HepG2 (cell line): ENCODE results near the gene PYGO2. TPM values are rescaled to one million over a fixed set of nuclear protein-coding genes. Genes with fewer than 3 reads are reported as not detected.

Experiments
- BRCA1 ChIP-seq: sonication (generic); formaldehyde crosslinking; IDR thresholded peaks from 2 replicates; pipeline ENCODE4 v1.4.0; 2020; ENCODE audit warnings: missing genetic modification reagents
- CBFB ChIP-seq: sonication (generic); formaldehyde crosslinking; IDR thresholded peaks from 2 replicates; pipeline ENCODE4 v1.4.0; 2020; ENCODE audit warnings: missing genetic modification reagents
- CENPBD1 ChIP-seq: sonication (generic); formaldehyde crosslinking; IDR thresholded peaks from 2 replicates; pipeline ENCODE4 v1.8.0; 2022; ENCODE audit warnings: missing genetic modification reagents, low read depth, mild to moderate bottlenecking, borderline replicate concordance
- EP300 ChIP-seq, 3 experiments: sonication (generic) in 1 of 3; formaldehyde crosslinking in 1 of 3; IDR thresholded peaks; 2 replicates each; pipeline versions ENCODE4 v1.5.1 to v1.6.1; 2011 to 2020; ENCODE audit warnings: low read depth in 2 of 3, low read length in 2 of 3, borderline replicate concordance in 1 of 3, improper control_type of control experiment in 1 of 3, mild to moderate bottlenecking in 1 of 3, missing genetic modification reagents in 1 of 3, moderate library complexity in 1 of 3
- GZF1 ChIP-seq: sonication (generic); formaldehyde crosslinking; IDR thresholded peaks from 2 replicates; pipeline ENCODE4 v1.5.1; 2020; ENCODE audit warnings: mild to moderate bottlenecking, missing genetic modification reagents
- HES4 ChIP-seq: sonication (generic); formaldehyde crosslinking; IDR thresholded peaks from 2 replicates; pipeline ENCODE4 v1.9.0; 2021; ENCODE audit warnings: mild to moderate bottlenecking, missing genetic modification reagents, borderline replicate concordance
- MAFG ChIP-seq: sonication (generic); formaldehyde crosslinking; IDR thresholded peaks from 2 replicates; pipeline ENCODE4 v1.5.1; 2020; ENCODE audit warnings: mild to moderate bottlenecking, missing genetic modification reagents
- MLLT10 ChIP-seq: sonication (generic); formaldehyde crosslinking; IDR thresholded peaks from 2 replicates; pipeline ENCODE4 v1.4.0; 2020; ENCODE audit warnings: missing genetic modification reagents
- PITX1 ChIP-seq: sonication (generic); formaldehyde crosslinking; IDR thresholded peaks from 2 replicates; pipeline ENCODE4 v1.5.1; 2020; ENCODE audit warnings: mild to moderate bottlenecking, missing genetic modification reagents
- RBM39 ChIP-seq: fragments of 200-400 bp; formaldehyde crosslinking; IDR thresholded peaks from one replicate; pipeline ENCODE4 v1.6.1; 2018; ENCODE audit warnings: antibody characterized with exemption, mild to moderate bottlenecking, low read depth, low read length; ENCODE audit not compliant: poor library complexity, severe bottlenecking
- SALL1 ChIP-seq: sonication (generic); formaldehyde crosslinking; IDR thresholded peaks from 2 replicates; pipeline ENCODE4 v1.8.0; 2022; ENCODE audit warnings: mild to moderate bottlenecking, missing genetic modification reagents
- ZBTB14 ChIP-seq: sonication (generic); formaldehyde crosslinking; IDR thresholded peaks from 2 replicates; pipeline ENCODE4 v1.4.0; 2020; ENCODE audit warnings: missing genetic modification reagents
- ZFP36 ChIP-seq: fragments of 150-350 bp; IDR thresholded peaks from 2 replicates; pipeline ENCODE4 v1.6.1; 2018; ENCODE audit warnings: borderline replicate concordance, low read length, low read depth; ENCODE audit not compliant: partially characterized antibody
- ZFX ChIP-seq: sonication (generic); formaldehyde crosslinking; IDR thresholded peaks from 2 replicates; pipeline ENCODE4 v1.4.0; 2020; ENCODE audit warnings: mild to moderate bottlenecking, low read depth, missing genetic modification reagents, moderate library complexity
- ZIK1 ChIP-seq: sonication (generic); formaldehyde crosslinking; IDR thresholded peaks from 2 replicates; pipeline ENCODE4 v1.5.0; 2020; ENCODE audit warnings: mild to moderate bottlenecking, low read depth, missing genetic modification reagents, borderline replicate concordance
- ZNF207 ChIP-seq: fragments of 450-650 bp; IDR thresholded peaks from 2 replicates; pipeline ENCODE4 v1.6.1; 2016; ENCODE audit warnings: antibody characterized with exemption, borderline replicate concordance
- ZNF230 ChIP-seq: sonication (generic); formaldehyde crosslinking; IDR thresholded peaks from 2 replicates; pipeline ENCODE4 v1.4.0; 2020; ENCODE audit warnings: mild to moderate bottlenecking, missing genetic modification reagents
- ZNF274 ChIP-seq: sonication (generic); formaldehyde crosslinking; IDR thresholded peaks from 2 replicates; pipeline ENCODE4 v1.5.1; 2020; ENCODE audit warnings: mild to moderate bottlenecking, missing genetic modification reagents
- ZNF280B ChIP-seq: sonication (generic); formaldehyde crosslinking; IDR thresholded peaks from 2 replicates; pipeline ENCODE4 v1.5.0; 2020; ENCODE audit warnings: missing genetic modification reagents, mild to moderate bottlenecking, borderline replicate concordance
- ZNF281 ChIP-seq: sonication (generic); formaldehyde crosslinking; IDR thresholded peaks from 2 replicates; pipeline ENCODE4 v1.4.0; 2020; ENCODE audit warnings: missing genetic modification reagents, borderline replicate concordance
- ZNF510 ChIP-seq: sonication (generic); formaldehyde crosslinking; IDR thresholded peaks from 2 replicates; pipeline ENCODE4 v1.4.0; 2020; ENCODE audit warnings: low read depth, mild to moderate bottlenecking, missing genetic modification reagents
- ZNF556 ChIP-seq: sonication (generic); formaldehyde crosslinking; IDR thresholded peaks from 2 replicates; pipeline ENCODE4 v1.4.0; 2020; ENCODE audit warnings: mild to moderate bottlenecking, missing genetic modification reagents, borderline replicate concordance
- ZNF576 ChIP-seq: sonication (generic); formaldehyde crosslinking; IDR thresholded peaks from 2 replicates; pipeline ENCODE4 v1.4.0; 2020; ENCODE audit warnings: mild to moderate bottlenecking, missing genetic modification reagents
- polyA plus RNA-seq, 8 experiments: library from polyadenylated mRNA; depleted of rRNA in 3 of 8; stranded (reverse) in 7 of 8; unstranded in 1 of 8; fragments of >200 nt; fragmentation: Illumina TruSeq in 4 of 8; extraction: Trizol in 4 of 8; gene quantifications; 2 replicates each; pipeline versions ENCODE4 v1.2.1 to v1.2.3, GENCODE V29; 2011 to 2016; ENCODE audit warnings: low read depth in 4 of 8, missing spikeins in 1 of 8, mixed read lengths in 1 of 8; ENCODE audit not compliant: insufficient read depth in 1 of 8
- total RNA-seq, 5 experiments: library from RNA; depleted of rRNA; stranded (reverse); fragments of >200 nt; fragmentation: Illumina TruSeq; extraction: Trizol; gene quantifications; 2 replicates each; pipeline ENCODE4 v1.2.3, GENCODE V29; 2016; ENCODE audit warnings: low read depth in 1 of 5

Gene PYGO2
- total and polyA plus RNA-seq, 2 of the 13 experiments (the other 11 are each of a cell fraction or from before 2014, with no cell fraction given), result 20.3 to 21.8 TPM

GRCh38 chr1:154982897-154983648, 21.5 kb upstream of the PYGO2 start, which contains the start of gene FLAD1 (continued):
- TF ChIP-seq ZNF576 (CRISPR knock-in tag), result no peak
- TF ChIP-seq ZNF230 (CRISPR knock-in tag), result no peak
- TF ChIP-seq CENPBD1 (CRISPR knock-in tag), result no peak
- TF ChIP-seq SALL1, result peak; percentile 66; the same call in 1 of the 2 replicates
- TF ChIP-seq ZNF510 (CRISPR knock-in tag), result no peak
- TF ChIP-seq EP300 (IDR thresholded peaks at IDR 0.05; ENCODE audit: low read depth in 2 of 2, low read length in 2 of 2), result no peak
- TF ChIP-seq EP300 (CRISPR knock-in tag; IDR thresholded peaks at IDR 0.05; ENCODE audit: borderline replicate concordance), result no peak
- TF ChIP-seq CBFB (CRISPR knock-in tag), result no peak
- no peak for TF ChIP-seq HES4 (CRISPR knock-in tag)
- no peak for TF ChIP-seq ZIK1
- TF ChIP-seq ZNF207, result no peak
- TF ChIP-seq GZF1, result peak; percentile 57
- TF ChIP-seq ZNF274 (CRISPR knock-in tag), result no peak
- TF ChIP-seq ZNF556 (CRISPR knock-in tag), result no peak; the same call in 1 of the 2 replicates
- peak; percentile 44; the same call in 1 of the 2 replicates for TF ChIP-seq PITX1 (CRISPR knock-in tag)
- no peak for TF ChIP-seq ZNF280B (CRISPR knock-in tag)
- TF ChIP-seq ZFP36, result no peak
- TF ChIP-seq ZNF281 (CRISPR knock-in tag), result no peak
- TF ChIP-seq RBM39, result no peak
- no peak for TF ChIP-seq ZBTB14 (CRISPR knock-in tag)
- no peak for TF ChIP-seq BRCA1 (CRISPR knock-in tag)
- TF ChIP-seq MAFG (CRISPR knock-in tag), result no peak
- TF ChIP-seq MLLT10 (CRISPR knock-in tag), result no peak
- peak; percentile 56; the same call in 1 of the 2 replicates for TF ChIP-seq ZFX (CRISPR knock-in tag)
